Neural cell (in vitro differentiated cells): Measurements from ENCODE around the gene ABT1. TPM values are rescaled to one million over a fixed set of nuclear protein-coding genes. Genes with fewer than 3 reads are reported as not detected.
A peak's percentile ranks its signal among the peaks of the same experiment; 100 is the strongest.

Experiments used
- H2AFZ ChIP-seq: fragments of 200-600, 300-800 bp; sonication (generic), shearing (Covaris generic); 2 replicates; pipeline ENCODE4 v1.6.0; 2014; ENCODE audit warnings: low read depth, mild to moderate bottlenecking, antibody characterized with exemption, low read length, moderate library complexity
- H3F3A ChIP-seq: fragments of 200-600 bp; shearing (Covaris generic); 2 replicates; pipeline ENCODE4 v1.6.1; 2016; ENCODE audit warnings: mild to moderate bottlenecking, moderate library complexity, mixed read lengths, antibody characterized with exemption, low read length; ENCODE audit not compliant: insufficient read depth, poor library complexity, severe bottlenecking
- H3K27ac ChIP-seq: fragments of 200-600, 300-800 bp; sonication (generic), shearing (Covaris generic); 2 replicates; pipeline ENCODE4 v1.5.1; 2014; ENCODE audit warnings: mild to moderate bottlenecking, low read length, moderate library complexity
- H3K27me3 ChIP-seq: fragments of 300-800, 200-600 bp; sonication (generic), shearing (Covaris generic); 2 replicates; pipeline ENCODE4 v1.6.0; 2014; ENCODE audit warnings: mild to moderate bottlenecking, low read depth, low read length, moderate library complexity; ENCODE audit not compliant: insufficient read depth
- H3K36me3 ChIP-seq: fragments of 300-800, 200-600 bp; sonication (generic), shearing (Covaris generic); 2 replicates; pipeline ENCODE4 v1.5.1; 2014; ENCODE audit warnings: mild to moderate bottlenecking, antibody characterized with exemption, low read length, moderate library complexity; ENCODE audit not compliant: insufficient read depth
- H3K4me2 ChIP-seq: fragments of 300-800, 200-600 bp; sonication (generic), shearing (Covaris generic); 2 replicates; pipeline ENCODE4 v1.6.0; 2014; ENCODE audit warnings: mild to moderate bottlenecking, low read length
- H3K4me3 ChIP-seq: fragments of 300-800, 200-600 bp; sonication (generic), shearing (Covaris generic); 2 replicates; pipeline ENCODE4 v1.5.1; 2014; ENCODE audit warnings: mild to moderate bottlenecking, low read length, moderate library complexity
- H3K79me2 ChIP-seq: fragments of 200-600 bp; shearing (Covaris generic); replicated peaks from 2 replicates; pipeline ENCODE4 v1.6.0; 2014; ENCODE audit warnings: mild to moderate bottlenecking, low read length, moderate library complexity; ENCODE audit not compliant: insufficient read depth
- H3K9ac ChIP-seq: fragments of 300-800, 200-600 bp; sonication (generic), shearing (Covaris generic); 2 replicates; pipeline ENCODE4 v1.6.1; 2016; ENCODE audit warnings: mild to moderate bottlenecking, low read length, mixed read lengths
- H3K9me2 ChIP-seq: fragments of 200-600 bp; shearing (Covaris generic); 2 replicates; pipeline ENCODE4 v1.6.1; 2016; ENCODE audit warnings: mild to moderate bottlenecking, low read length, mixed read lengths; ENCODE audit not compliant: insufficient read depth
- H3K9me3 ChIP-seq: fragments of 200-600, 300-800 bp; sonication (generic), shearing (Covaris generic); 2 replicates; pipeline ENCODE4 v1.6.1; 2016; ENCODE audit warnings: mild to moderate bottlenecking, mixed run types, low read length, moderate library complexity, mixed read lengths
- H4K20me1 ChIP-seq: fragments of 200-600 bp; shearing (Covaris generic); 2 replicates; pipeline ENCODE4 v1.6.1; 2016; ENCODE audit warnings: mild to moderate bottlenecking, mixed run types; ENCODE audit not compliant: insufficient read depth
- EP300 ChIP-seq: fragments of 450-650 bp; conservative IDR thresholded peaks from 2 replicates; pipeline ENCODE4 v1.6.1; 2014; ENCODE audit warnings: antibody characterized with exemption, mild to moderate bottlenecking, moderate library complexity; ENCODE audit not compliant: poor library complexity, severe bottlenecking
- EZH2 ChIP-seq: fragments of 200-600, 300-800 bp; shearing (Covaris generic), sonication (generic); IDR thresholded peaks from 2 replicates; pipeline ENCODE4 v1.6.1; 2014; ENCODE audit warnings: antibody characterized with exemption, low read length, borderline replicate concordance, mild to moderate bottlenecking; ENCODE audit not compliant: insufficient read depth, poor library complexity, severe bottlenecking
- MXI1 ChIP-seq: fragments of 450-650 bp; conservative IDR thresholded peaks from 2 replicates; pipeline ENCODE4 v1.6.1; 2014; ENCODE audit warnings: antibody characterized with exemption, mild to moderate bottlenecking; ENCODE audit not compliant: poor library complexity, severe bottlenecking
- POLR2AphosphoS5 ChIP-seq: IDR thresholded peaks from 2 replicates; pipeline ENCODE4 v1.6.1; 2012
- RAD21 ChIP-seq: fragments of 450-650 bp; conservative IDR thresholded peaks from 2 replicates; pipeline ENCODE4 v1.6.1; 2014; ENCODE audit warnings: antibody characterized with exemption, mild to moderate bottlenecking, moderate library complexity
- SMC3 ChIP-seq: fragments of 450-650 bp; conservative IDR thresholded peaks from 2 replicates; pipeline ENCODE4 v1.6.1; 2014; ENCODE audit warnings: antibody characterized with exemption, mild to moderate bottlenecking, moderate library complexity; ENCODE audit not compliant: poor library complexity
- TAF1 ChIP-seq: IDR thresholded peaks from 2 replicates; pipeline ENCODE4 v1.6.1; 2012; ENCODE audit warnings: low read depth
- polyA plus RNA-seq: library from polyadenylated mRNA; depleted of rRNA; stranded (reverse); fragments of >200 nt; gene quantifications from 2 replicates; pipeline ENCODE4 v1.2.3, GENCODE V29; 2014
- TF ChIP-seq, protein P1 (sequence below): IDR thresholded peaks from 2 replicates; pipeline ENCODE4 v1.6.1; 2012; ENCODE audit warnings: borderline replicate concordance
- TF ChIP-seq, protein P2 (sequence below): fragments of 450-650 bp; IDR thresholded peaks from 2 replicates; pipeline ENCODE4 v1.5.1; 2014; ENCODE audit warnings: antibody characterized with exemption, mild to moderate bottlenecking, moderate library complexity; ENCODE audit not compliant: poor library complexity, severe bottlenecking

Gene ABT1
- polyA plus RNA-seq, 1 donor from 2014 or later, result 26.1 TPM

DNA sequence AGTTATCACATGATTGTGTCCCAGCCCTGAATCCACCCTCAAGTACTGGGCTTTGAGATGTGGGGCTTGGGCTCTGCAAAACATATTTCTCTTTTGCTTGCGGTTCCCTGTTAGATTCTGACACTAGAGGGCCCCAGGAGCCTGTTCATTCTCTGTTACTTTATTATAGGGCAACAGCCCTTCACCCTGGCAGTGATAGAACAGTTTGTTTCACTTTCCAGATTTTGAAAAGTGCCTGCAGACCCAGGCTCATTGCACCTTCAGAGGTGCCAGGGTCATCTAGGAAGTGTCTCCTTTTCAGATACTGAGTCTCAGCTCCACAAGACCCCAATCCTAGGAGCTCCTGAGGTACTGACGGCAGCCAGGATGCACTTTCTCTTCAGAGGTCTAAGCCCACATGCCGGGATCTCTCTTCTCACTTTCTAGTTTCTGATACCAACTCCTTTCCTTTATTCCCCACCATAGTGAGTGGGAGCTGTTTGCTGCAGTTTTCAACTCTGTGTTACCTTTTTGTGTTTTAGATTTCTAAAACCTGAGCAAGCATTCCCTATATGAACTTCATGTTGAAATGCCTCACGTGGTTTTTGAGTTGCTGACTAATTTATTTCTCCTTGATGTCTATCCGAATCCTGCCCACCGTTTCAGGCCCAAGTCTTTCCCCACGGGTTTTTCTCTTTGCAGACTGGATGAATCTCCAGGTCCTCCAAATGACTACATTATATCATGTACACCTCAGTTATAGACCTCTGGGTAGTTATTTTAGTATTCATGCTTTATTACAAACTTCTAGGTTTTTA is 10.9 kb downstream of the ABT1 start:
- Histone ChIP-seq H3K4me3 (no peak overlapping the region), H3K9ac (no peak overlapping the region), H4K20me1 (no peaks in the 10 kb centered on the region), H3K27ac (no peak overlapping the region), H3F3A (no peaks in the 10 kb centered on the region), H3K79me2 (no peaks in the 10 kb centered on the region), H3K27me3 (peaks cover 18% of the 10 kb centered on the region), H3K9me2 (no peaks in the 10 kb centered on the region), H3K9me3 (no peaks in the 10 kb centered on the region), H2AFZ (no peak overlapping the region), H3K4me2 (no peak overlapping the region), H3K36me3 (no peaks in the 10 kb centered on the region)
- no peak for TF ChIP-seq TAF1
- TF ChIP-seq MXI1, result no peak
- no peak for TF ChIP-seq EZH2
- TF ChIP-seq, protein P1, sequence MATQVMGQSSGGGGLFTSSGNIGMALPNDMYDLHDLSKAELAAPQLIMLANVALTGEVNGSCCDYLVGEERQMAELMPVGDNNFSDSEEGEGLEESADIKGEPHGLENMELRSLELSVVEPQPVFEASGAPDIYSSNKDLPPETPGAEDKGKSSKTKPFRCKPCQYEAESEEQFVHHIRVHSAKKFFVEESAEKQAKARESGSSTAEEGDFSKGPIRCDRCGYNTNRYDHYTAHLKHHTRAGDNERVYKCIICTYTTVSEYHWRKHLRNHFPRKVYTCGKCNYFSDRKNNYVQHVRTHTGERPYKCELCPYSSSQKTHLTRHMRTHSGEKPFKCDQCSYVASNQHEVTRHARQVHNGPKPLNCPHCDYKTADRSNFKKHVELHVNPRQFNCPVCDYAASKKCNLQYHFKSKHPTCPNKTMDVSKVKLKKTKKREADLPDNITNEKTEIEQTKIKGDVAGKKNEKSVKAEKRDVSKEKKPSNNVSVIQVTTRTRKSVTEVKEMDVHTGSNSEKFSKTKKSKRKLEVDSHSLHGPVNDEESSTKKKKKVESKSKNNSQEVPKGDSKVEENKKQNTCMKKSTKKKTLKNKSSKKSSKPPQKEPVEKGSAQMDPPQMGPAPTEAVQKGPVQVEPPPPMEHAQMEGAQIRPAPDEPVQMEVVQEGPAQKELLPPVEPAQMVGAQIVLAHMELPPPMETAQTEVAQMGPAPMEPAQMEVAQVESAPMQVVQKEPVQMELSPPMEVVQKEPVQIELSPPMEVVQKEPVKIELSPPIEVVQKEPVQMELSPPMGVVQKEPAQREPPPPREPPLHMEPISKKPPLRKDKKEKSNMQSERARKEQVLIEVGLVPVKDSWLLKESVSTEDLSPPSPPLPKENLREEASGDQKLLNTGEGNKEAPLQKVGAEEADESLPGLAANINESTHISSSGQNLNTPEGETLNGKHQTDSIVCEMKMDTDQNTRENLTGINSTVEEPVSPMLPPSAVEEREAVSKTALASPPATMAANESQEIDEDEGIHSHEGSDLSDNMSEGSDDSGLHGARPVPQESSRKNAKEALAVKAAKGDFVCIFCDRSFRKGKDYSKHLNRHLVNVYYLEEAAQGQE, result no peak
- TF ChIP-seq, protein P2, sequence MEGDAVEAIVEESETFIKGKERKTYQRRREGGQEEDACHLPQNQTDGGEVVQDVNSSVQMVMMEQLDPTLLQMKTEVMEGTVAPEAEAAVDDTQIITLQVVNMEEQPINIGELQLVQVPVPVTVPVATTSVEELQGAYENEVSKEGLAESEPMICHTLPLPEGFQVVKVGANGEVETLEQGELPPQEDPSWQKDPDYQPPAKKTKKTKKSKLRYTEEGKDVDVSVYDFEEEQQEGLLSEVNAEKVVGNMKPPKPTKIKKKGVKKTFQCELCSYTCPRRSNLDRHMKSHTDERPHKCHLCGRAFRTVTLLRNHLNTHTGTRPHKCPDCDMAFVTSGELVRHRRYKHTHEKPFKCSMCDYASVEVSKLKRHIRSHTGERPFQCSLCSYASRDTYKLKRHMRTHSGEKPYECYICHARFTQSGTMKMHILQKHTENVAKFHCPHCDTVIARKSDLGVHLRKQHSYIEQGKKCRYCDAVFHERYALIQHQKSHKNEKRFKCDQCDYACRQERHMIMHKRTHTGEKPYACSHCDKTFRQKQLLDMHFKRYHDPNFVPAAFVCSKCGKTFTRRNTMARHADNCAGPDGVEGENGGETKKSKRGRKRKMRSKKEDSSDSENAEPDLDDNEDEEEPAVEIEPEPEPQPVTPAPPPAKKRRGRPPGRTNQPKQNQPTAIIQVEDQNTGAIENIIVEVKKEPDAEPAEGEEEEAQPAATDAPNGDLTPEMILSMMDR, result peak; percentile 89
- peak; percentile 88 for TF ChIP-seq SMC3
- TF ChIP-seq POLR2AphosphoS5, result no peak
- peak; percentile 91 for TF ChIP-seq RAD21
- TF ChIP-seq EP300, result no peak

DNA sequence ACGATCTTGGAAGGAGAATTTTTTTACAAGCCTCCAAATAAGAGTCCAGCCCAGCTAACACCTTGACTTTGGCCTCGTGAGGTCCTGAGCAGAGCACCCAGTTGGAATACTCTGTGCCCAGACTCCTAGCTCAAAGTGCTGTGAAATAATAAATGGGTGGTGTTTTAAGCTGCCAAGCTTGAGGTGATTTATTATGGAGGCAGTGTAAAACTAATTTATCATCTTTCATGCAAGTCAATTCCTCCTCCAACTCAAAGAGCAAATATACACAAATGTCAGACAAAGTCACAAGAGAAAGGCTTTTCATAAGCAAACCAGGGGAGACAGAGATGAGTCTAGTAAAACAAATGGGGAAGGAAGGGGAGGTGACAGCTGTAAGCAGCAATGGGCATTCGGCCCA is 12.7 kb downstream of the ABT1 start:
- H3K36me3 ChIP-seq, result no peaks in the 10 kb centered on the region
- TF ChIP-seq EP300 (no peak), TAF1 (no peak), MXI1 (no peak), RAD21 (no peak)
- TF ChIP-seq, protein P1, result no peak
- TF ChIP-seq, protein P2, result no peak
- no peaks in the 10 kb centered on the region for H3K9me3 ChIP-seq
- H3K4me2 ChIP-seq, result no peak overlapping the region
- H3K9me2 ChIP-seq, result no peaks in the 10 kb centered on the region
- H3K79me2 ChIP-seq, result no peaks in the 10 kb centered on the region
- peaks cover 37% of the 10 kb centered on the region for H3K27me3 ChIP-seq
- no peak overlapping the region for H3K4me3 ChIP-seq
- H4K20me1 ChIP-seq, result no peaks in the 10 kb centered on the region
- H2AFZ ChIP-seq, result no peak overlapping the region
- no peaks in the 10 kb centered on the region for H3F3A ChIP-seq
- no peak overlapping the region for H3K9ac ChIP-seq
- H3K27ac ChIP-seq, result no peak overlapping the region
